Gastrocnemius medialis (tissue), 4 donors: ENCODE measurements around the gene CCDC12.

Experiments
- CTCF ChIP-seq, 5 experiments: fragments of 450-650 bp in 3 of 5; fragments of 200-600 bp in 2 of 5; sonication (generic) in 2 of 5; IDR thresholded peaks in 4 of 5; conservative IDR thresholded peaks in 1 of 5; 1 replicate in 4 of 5; 2 replicates in 1 of 5; pipeline ENCODE4 v1.5.1; 2016 to 2019; ENCODE audit warnings: antibody characterized with exemption in 5 of 5, mild to moderate bottlenecking in 3 of 5, moderate library complexity in 3 of 5
- POLR2A ChIP-seq, 2 donors: fragments of 450-650 bp; IDR thresholded peaks; one replicate each; pipeline ENCODE4 v1.6.1; 2017; ENCODE audit warnings: antibody characterized with exemption in 2 of 2, mild to moderate bottlenecking in 2 of 2, moderate library complexity in 2 of 2

- no peak for TF ChIP-seq POLR2A (IDR thresholded peaks at IDR 0.05)
- no peak for TF ChIP-seq CTCF (IDR thresholded peaks at IDR 0.05 in 4 of 5, conservative IDR thresholded peaks at IDR 0.05 in 1 of 5)
These were observed 16.4 kb downstream of the CCDC12 start for GRCh38 chr3:46960081-46960701.
